Osteocyte (in vitro differentiated cells): ENCODE data around the gene MND1. TPM values are rescaled to one million over a fixed set of nuclear protein-coding genes. Genes with fewer than 3 reads are reported as not detected.

Experiments used
- DNase-seq: peaks from one replicate; pipeline ENCODE4 v3.0.0; 2021; ENCODE audit warnings: mixed read lengths; ENCODE audit not compliant: unreplicated experiment; ENCODE audit errors: extremely low spot score
- H3K27ac Mint-ChIP-seq: one replicate; pipeline ENCODE4 v1.8.0; 2021; ENCODE audit warnings: mild to moderate bottlenecking, mixed read lengths; ENCODE audit not compliant: unreplicated experiment
- H3K27me3 Mint-ChIP-seq: one replicate; pipeline ENCODE4 v1.8.0; 2021; ENCODE audit warnings: mixed read lengths; ENCODE audit not compliant: unreplicated experiment
- H3K36me3 Mint-ChIP-seq: one replicate; pipeline ENCODE4 v1.8.0; 2021; ENCODE audit warnings: mixed read lengths; ENCODE audit not compliant: unreplicated experiment
- H3K4me1 Mint-ChIP-seq: one replicate; pipeline ENCODE4 v1.8.0; 2021; ENCODE audit warnings: mixed read lengths; ENCODE audit not compliant: unreplicated experiment
- H3K4me3 Mint-ChIP-seq: one replicate; pipeline ENCODE4 v1.8.0; 2021; ENCODE audit warnings: mild to moderate bottlenecking, moderate library complexity, mixed read lengths; ENCODE audit not compliant: unreplicated experiment
- H3K9me3 Mint-ChIP-seq: one replicate; pipeline ENCODE4 v1.8.0; 2021; ENCODE audit warnings: mixed read lengths; ENCODE audit not compliant: unreplicated experiment
- total RNA-seq: library from RNA; stranded (reverse); gene quantifications from 2 replicates; pipeline ENCODE4 v1.2.1, GENCODE V29; 2021
- TF ChIP-seq, protein P1 (sequence below): fragments of 200-600 bp; sonication (generic); IDR thresholded peaks from 2 replicates; pipeline ENCODE4 v1.5.0; 2021; ENCODE audit warnings: antibody characterized with exemption, mild to moderate bottlenecking, moderate library complexity

Gene MND1
- total RNA-seq, 1 donor from 2014 or later = 0.91 TPM

DNA sequence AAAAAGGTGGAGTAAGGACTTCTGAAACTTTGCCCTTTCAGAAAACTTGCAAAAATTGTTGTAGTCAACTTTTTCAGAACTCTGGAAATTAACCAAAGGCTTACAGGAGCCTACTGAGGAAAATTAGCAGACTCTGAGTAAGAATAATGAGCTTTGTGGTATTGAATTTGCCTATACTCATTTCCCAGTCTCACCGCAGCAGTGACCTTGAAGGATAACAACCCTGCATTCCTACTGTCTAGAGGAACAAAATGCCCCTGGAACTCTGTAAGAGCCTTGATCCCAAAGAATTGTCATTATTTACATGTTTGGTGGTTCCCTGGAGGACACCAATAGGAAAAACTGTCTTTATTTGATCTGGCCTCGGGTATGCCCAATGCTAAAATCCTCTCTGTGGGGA, 57.9 kb downstream of the MND1 start:
- Mint-ChIP-seq H3K4me1 (no peaks in the 10 kb centered on the region), H3K27me3 (no peaks in the 10 kb centered on the region), H3K27ac (no peak overlapping the region), H3K9me3 (peaks cover under 1% of the 10 kb centered on the region), H3K4me3 (no peak overlapping the region), H3K36me3 (no peaks in the 10 kb centered on the region)
- no peak for DNase-seq
- TF ChIP-seq, protein P1, sequence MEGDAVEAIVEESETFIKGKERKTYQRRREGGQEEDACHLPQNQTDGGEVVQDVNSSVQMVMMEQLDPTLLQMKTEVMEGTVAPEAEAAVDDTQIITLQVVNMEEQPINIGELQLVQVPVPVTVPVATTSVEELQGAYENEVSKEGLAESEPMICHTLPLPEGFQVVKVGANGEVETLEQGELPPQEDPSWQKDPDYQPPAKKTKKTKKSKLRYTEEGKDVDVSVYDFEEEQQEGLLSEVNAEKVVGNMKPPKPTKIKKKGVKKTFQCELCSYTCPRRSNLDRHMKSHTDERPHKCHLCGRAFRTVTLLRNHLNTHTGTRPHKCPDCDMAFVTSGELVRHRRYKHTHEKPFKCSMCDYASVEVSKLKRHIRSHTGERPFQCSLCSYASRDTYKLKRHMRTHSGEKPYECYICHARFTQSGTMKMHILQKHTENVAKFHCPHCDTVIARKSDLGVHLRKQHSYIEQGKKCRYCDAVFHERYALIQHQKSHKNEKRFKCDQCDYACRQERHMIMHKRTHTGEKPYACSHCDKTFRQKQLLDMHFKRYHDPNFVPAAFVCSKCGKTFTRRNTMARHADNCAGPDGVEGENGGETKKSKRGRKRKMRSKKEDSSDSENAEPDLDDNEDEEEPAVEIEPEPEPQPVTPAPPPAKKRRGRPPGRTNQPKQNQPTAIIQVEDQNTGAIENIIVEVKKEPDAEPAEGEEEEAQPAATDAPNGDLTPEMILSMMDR = no peak

- no peak for DNase-seq
- TF ChIP-seq, protein P1 = no peak
- Mint-ChIP-seq H3K27ac (no peak overlapping the region), H3K4me3 (no peak overlapping the region), H3K4me1 (no peaks in the 10 kb centered on the region), H3K36me3 (no peaks in the 10 kb centered on the region), H3K9me3 (peaks cover 4% of the 10 kb centered on the region), H3K27me3 (no peaks in the 10 kb centered on the region)
Measured at GRCh38 chr4:153403726-153404125, 59.2 kb downstream of the MND1 start.

DNA sequence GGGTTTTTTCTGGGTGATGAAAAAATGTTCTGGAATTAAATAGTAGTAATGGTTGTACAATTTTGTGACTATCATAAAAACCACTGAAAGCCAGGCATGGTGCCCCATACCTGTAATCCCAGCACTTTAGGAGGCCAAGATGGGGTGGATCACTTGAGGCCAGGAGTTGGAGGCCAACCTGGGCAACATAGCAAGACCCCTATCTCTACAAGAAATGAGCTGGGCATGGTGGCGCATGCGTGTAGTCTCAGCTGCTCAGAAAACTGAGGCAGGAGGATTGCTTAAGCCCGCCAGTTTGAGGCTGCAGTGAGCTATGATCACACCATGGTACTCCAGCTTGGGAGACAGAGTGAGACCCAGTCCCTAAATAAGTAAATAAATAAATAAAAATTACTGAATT, 63.4 kb downstream of the MND1 start:
- no peak overlapping the region for H3K4me3 Mint-ChIP-seq
- H3K27ac Mint-ChIP-seq = no peak overlapping the region
- no peaks in the 10 kb centered on the region for H3K27me3 Mint-ChIP-seq
- H3K9me3 Mint-ChIP-seq = peaks cover 4% of the 10 kb centered on the region
- peaks cover 8% of the 10 kb centered on the region for H3K4me1 Mint-ChIP-seq
- no peak for DNase-seq
- no peaks in the 10 kb centered on the region for H3K36me3 Mint-ChIP-seq
- TF ChIP-seq, protein P1 = no peak

- H3K4me3 Mint-ChIP-seq = no peak overlapping the region
Measured at GRCh38 chr4:153408932-153409331, 64.4 kb downstream of the MND1 start.

GRCh38 chr4:153409412-153409811, 64.9 kb downstream of the MND1 start:
- TF ChIP-seq, protein P1 = no peak
- DNase-seq = no peak
- Mint-ChIP-seq H3K36me3 (no peaks in the 10 kb centered on the region), H3K4me1 (peaks cover 18% of the 10 kb centered on the region), H3K27me3 (no peaks in the 10 kb centered on the region), H3K27ac (no peak overlapping the region), H3K9me3 (peaks cover 4% of the 10 kb centered on the region), H3K4me3 (no peak overlapping the region)

More at GRCh38 chr4:153408932-153409331, 64.4 kb downstream of the MND1 start:
- DNase-seq = no peak
- TF ChIP-seq, protein P1 = no peak
- H3K27me3 Mint-ChIP-seq = no peaks in the 10 kb centered on the region
- peaks cover 14% of the 10 kb centered on the region for H3K4me1 Mint-ChIP-seq
- no peaks in the 10 kb centered on the region for H3K36me3 Mint-ChIP-seq
- no peak overlapping the region for H3K27ac Mint-ChIP-seq
- peaks cover 4% of the 10 kb centered on the region for H3K9me3 Mint-ChIP-seq
